Measurements from ENCODE around the gene ADGRL1.

ADGRL1 gene

GRCh38 chr19:14145381-14145780 lies 60.6 kb downstream of the ADGRL1 start:
- DNase-seq (ENCODE audit: low read depth), result no peak
- H3K4me3 ChIP-seq (ENCODE audit: low read depth, low read length), result no peak overlapping the region
- TF ChIP-seq MAX (IDR thresholded peaks at IDR 0.05; ENCODE audit: low read depth, low read length) (no peak), POLR2A (IDR thresholded peaks at IDR 0.05; ENCODE audit: extremely low read depth, insufficient read length) (no peak), CTCF (IDR thresholded peaks at IDR 0.05; ENCODE audit: low read depth, low read length) (no peak), MYC (IDR thresholded peaks at IDR 0.05; ENCODE audit: low read depth, low read length) (no peak)

DNA sequence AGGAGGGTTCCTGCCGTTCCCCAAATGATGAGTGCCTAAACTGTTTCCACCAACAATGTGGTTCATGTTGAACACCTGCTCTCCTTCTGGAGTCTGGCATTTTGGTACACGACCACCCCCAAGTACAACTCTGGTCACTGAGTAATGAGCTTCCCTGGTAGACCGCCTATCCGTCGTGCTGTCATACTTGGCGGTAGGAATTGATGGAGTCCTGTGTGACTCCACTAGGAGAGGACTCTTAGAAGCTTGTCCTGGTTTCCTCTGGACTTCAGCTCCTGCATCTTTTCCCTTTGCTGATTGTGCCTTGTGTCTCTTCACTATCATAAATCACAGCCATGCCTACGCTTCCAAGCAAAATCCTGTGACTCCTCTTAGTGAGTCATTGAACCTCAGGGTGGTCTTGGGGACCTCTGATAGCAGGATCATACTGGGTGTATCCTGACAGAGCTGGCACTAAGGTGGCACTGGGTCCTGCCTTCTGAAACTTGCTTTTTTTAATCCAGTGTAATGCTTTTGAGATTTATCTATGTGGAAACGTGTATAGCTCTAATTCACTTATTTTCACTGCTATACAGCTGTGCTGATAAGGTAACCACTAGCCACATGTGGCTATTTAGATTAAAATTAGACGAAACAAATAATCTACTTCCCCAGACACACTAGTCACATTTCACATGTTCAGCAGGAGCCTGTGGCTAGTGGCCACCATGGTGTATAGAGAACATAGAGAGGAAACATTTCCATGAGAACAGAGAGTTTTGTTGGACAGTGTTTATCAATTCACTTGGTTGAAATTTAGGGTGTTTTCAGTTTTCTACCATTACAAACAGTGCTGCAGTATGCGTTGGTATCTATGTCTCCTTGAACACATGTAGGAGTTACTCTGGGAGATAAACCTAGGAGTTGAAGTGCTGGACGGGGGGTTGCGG lies 63.4 kb downstream of the ADGRL1 start:
- TF ChIP-seq MYC (IDR thresholded peaks at IDR 0.05; ENCODE audit: low read depth, low read length) (no peak), CTCF (IDR thresholded peaks at IDR 0.05; ENCODE audit: low read depth, low read length) (no peak), POLR2A (IDR thresholded peaks at IDR 0.05; ENCODE audit: extremely low read depth, insufficient read length) (no peak)
- no peak for DNase-seq (ENCODE audit: low read depth)
- no peak overlapping the region for H3K4me3 ChIP-seq (ENCODE audit: low read depth, low read length)

DNA sequence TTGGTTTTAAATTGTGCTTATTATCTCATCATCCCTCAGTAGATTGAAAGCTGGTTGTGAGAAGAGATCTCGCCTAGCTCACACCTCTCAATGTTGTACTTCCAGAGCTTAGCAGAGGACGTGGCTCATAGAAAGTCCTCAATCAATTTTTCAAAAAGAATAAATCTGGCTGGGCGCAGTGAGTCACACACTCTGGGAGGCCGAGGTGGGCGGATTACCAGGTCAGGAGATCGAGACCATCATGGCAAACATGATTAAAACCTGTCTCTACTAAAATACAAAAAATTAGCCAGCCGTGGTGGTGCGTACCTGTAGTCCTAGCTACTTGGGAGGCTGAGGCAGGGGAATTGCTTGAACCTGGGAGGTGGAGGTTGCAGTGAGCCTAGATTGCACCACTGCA lies 64.9 kb downstream of the ADGRL1 start:
- no peak for DNase-seq (ENCODE audit: low read depth)
- no peak overlapping the region for H3K4me3 ChIP-seq (ENCODE audit: low read depth, low read length)
- TF ChIP-seq MYC (IDR thresholded peaks at IDR 0.05; ENCODE audit: low read depth, low read length) (no peak), POLR2A (IDR thresholded peaks at IDR 0.05; ENCODE audit: extremely low read depth, insufficient read length) (no peak), CTCF (IDR thresholded peaks at IDR 0.05; ENCODE audit: low read depth, low read length) (no peak), MAX (IDR thresholded peaks at IDR 0.05; ENCODE audit: low read depth, low read length) (no peak)

- DNase-seq (ENCODE audit: low read depth), result peak; percentile 70
- no peak overlapping the region for H3K4me3 ChIP-seq (ENCODE audit: low read depth, low read length)
- peak; percentile 55 for TF ChIP-seq MAX (IDR thresholded peaks at IDR 0.05; ENCODE audit: low read depth, low read length)
- TF ChIP-seq MYC (IDR thresholded peaks at IDR 0.05; ENCODE audit: low read depth, low read length), result peak; percentile 62; the same call in 1 of the 2 replicates
- TF ChIP-seq POLR2A (IDR thresholded peaks at IDR 0.05; ENCODE audit: extremely low read depth, insufficient read length), result no peak
- no peak for TF ChIP-seq CTCF (IDR thresholded peaks at IDR 0.05; ENCODE audit: low read depth, low read length)
Measured at GRCh38 chr19:14139944-14140343, 66.0 kb downstream of the ADGRL1 start.

DNA sequence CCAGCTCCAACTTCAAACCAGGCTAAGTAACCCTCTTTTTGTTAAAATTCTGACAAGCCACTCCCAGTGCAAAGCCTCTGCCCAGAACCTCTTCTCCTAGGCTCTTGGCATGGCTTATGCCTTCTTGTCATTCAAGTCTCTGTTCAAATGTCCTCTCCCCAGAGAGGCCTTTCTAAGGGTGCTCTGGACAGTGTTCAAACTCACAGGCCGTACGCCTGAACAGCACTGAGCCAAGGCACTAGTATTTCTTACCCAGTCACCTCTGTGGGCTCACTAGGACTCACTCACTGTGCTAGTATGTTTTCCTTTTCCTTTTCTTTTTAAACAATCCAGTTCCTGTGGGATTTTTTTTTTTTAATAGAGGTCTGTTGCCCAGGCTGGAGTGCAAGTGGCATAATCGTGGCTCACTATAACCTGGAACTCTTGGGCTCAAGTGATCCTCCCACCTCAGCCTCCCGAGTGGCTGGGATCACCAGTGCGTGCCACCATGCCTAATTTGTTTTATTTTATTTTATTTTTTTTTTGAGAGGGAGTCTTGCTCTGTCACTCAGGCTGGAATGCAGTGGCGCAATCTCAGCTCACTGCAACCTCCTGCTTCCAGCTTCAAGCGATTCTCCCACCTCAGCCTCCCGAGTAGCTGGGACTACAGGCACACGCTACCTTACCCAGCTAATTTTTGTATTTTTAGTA lies 67.2 kb downstream of the ADGRL1 start:
- no peak overlapping the region for H3K4me3 ChIP-seq (ENCODE audit: low read depth, low read length)
- TF ChIP-seq MYC (IDR thresholded peaks at IDR 0.05; ENCODE audit: low read depth, low read length) (no peak), MAX (IDR thresholded peaks at IDR 0.05; ENCODE audit: low read depth, low read length) (no peak), POLR2A (IDR thresholded peaks at IDR 0.05; ENCODE audit: extremely low read depth, insufficient read length) (no peak), CTCF (IDR thresholded peaks at IDR 0.05; ENCODE audit: low read depth, low read length) (no peak)
- no peak for DNase-seq (ENCODE audit: low read depth)
